ENCODE measurements around the gene SYT9.
A peak's percentile ranks its signal among the peaks of the same experiment; 100 is the strongest.
"Not testable (repeated sequence)": the region's sequence is repeated elsewhere in the genome, so short reads cannot be mapped to it uniquely, and the experiment has no call there.

The SYT9 gene

DNA sequence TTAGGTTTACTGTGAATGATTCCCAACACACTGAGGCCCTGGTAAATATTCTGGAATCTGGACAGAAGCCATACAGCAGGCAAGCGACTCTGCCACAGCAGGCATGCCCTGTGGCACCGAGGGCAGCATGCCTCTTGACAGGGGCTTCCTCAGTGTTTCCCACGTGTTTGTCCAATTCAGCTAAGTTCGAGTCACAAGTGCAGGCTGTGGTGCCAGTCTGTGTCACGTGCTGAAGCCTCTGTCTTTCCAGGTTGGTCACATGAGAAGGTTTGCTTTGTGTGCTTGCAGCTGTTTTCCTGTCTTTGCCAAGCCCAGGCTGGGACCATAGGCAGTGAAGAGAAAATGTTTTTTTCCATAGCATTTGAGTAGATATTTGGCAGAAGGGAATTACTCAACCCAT is 259.7 kb downstream of the SYT9 start:
- peak in 12 of 14 donors; percentile 11 to 81 (median 64) for DNase-seq

DNA sequence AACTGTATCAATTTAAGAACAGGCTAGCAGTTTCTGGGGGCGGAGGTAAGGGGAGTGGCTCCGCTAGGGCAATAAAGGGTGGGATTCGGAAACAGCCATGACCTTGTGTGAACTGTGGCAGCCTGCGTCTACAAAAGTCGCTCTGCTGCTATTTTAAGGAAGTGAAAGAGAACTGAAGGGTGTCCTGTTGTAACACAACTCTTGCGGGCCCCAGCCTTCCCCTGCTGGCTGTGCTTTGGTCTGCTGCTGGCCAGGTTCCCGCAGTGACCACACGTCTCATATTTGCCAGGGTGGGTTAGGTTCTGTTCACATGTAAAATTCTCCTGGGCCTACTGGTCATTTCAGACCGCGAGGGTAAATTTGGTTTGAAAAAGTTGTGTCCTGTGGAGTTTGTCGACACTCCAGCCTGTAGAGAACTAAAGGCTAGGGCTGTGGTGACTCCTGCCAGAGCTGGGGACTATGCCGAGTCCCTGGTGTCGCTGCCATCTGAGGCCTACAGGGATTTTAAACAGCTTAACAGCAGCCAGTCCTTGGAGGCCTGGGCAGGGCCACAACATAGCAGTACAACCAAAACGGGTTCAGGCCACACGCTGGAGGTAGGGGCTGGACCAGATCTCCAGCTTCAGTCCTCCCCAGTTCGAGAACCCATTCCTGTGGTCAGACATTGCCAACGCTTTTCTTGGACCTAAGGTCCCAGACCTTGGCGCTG is 261.0 kb downstream of the SYT9 start:
- DNase-seq = peak in 10 of 14 donors; percentile 48 to 88 (median 66)

DNA sequence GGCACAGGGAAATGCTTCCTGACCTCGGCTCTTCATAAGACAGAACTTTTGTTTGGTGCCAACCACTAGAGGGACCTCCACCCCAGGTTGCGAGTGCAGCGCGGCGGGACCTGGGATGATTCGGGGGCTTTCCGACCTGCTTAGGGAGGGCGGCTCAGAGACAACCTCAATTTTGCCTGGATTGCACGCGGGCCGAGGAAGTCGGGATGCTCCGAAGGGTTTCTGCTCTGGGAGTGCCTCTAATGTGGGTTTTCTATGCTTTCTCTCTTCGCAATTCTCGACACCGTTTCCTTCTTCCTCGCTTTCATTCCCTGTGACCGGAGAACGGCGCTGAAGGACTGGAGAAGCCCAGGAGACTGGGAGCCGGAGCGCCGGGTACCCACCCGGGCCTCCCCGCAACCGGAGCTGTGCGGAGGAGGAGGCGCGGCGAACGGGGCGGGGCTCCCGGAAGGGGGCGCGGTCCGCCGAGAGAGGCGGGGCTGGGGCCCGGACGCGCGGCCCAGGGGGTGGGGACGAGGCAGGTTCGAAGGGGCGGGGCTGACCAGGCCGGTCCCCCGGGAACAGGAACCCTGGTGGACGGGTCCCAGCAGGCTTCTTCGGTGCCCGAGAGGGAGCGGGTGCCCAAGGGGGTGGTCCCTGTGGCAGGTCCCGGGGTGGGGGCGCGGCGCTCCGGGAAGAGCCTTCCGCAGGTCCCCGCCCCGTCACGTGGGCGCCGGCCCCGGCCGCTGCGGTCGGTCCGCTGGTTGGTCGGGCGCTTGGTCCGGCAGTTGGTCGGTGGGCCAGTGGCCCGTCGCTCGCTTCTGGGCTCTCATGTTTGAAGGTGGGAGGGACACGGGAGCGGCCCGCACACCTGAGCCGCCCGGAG is 261.8 kb downstream of the SYT9 start, which contains the start of gene PPFIBP2:
PPFIBP2 (plus strand) TSS at position 766 of the 865 bp plus-strand sequence. CDS start 35,477 bp downstream, outside the sequence.
- peak; percentile 37 to 99 (median 88) for DNase-seq

DNA sequence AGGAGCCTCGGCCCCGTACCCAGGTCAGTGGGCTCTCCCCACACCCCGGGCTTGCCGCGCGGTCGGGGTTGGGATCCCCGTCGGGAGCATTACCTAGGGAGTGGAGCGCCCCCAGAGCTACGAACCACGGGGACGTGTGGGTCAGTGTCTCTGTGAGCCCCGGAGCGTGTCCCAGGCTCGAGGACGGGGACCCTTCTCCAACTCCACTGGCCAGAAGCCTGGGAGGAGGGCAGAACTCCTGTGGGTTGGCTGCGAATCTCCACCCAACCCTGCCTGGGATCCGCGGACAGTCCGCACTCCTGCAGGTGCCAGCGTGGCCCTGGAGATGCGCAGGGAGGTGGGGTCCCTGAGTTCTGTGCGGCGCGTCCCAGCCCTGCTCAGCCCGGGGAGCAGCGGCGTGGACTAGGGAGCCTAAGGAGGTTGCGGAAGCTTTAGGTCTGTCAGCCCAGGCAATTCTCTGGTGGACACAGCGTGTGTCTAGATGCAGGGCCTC is 262.4 kb downstream of the SYT9 start:
- DNase-seq = peak in 6 of 14 donors; percentile 40 to 64 (median 58)

- DNase-seq = no peak
Observed at GRCh38 chr11:7515447-7515886, 263.8 kb downstream of the SYT9 start.

DNA sequence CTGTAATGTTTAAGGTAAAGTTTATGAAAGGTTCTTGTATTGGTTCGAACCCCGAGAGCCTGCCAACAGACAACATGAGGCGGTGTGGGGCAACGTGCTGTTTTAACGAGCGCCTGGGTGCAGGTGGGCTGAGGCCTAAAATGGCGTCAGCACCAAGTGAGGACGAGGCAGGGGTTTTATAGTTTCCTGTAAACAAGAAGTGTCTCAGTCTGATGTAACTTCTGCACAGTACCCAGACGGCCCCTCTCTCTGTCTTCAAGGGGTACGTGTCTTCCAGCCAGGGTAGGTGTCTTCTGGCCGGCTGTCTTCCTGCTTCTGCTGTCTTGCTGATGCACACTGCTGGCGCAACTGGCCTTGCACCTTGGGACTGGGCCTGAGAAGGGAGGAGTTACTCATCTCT is 264.8 kb downstream of the SYT9 start:
- no peak for DNase-seq

DNA sequence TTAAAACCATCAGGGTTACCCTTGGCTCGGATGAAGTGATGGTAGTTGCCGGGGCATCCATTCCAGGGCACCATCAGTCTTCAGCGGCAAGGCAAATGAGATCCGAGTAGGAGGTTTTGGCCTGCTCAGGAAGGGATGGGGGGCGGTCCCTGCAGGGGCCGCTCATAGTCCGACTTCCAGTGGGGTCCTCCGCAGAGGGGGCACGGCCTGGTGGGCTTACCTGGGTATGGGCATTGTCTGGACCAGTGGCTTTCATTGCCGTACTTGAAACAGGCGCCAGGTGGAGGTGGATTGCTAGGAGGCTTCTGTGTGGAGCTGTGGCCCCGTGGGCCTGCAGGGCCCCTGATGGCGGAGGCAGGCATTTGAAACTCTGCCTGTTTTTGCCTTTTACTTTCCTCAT is 266.0 kb downstream of the SYT9 start:
- not testable (repeated sequence) for DNase-seq

Data from C1 segment of cervical spinal cord (tissue), 14 donors.